Measurements from ENCODE around the gene AMER2. TPM values are rescaled to one million over a fixed set of nuclear protein-coding genes. Genes with fewer than 3 reads are reported as not detected.

Gene AMER2
- total RNA-seq, 2 donors from 2014 or later = 0.02 to 0.07 TPM

DNA sequence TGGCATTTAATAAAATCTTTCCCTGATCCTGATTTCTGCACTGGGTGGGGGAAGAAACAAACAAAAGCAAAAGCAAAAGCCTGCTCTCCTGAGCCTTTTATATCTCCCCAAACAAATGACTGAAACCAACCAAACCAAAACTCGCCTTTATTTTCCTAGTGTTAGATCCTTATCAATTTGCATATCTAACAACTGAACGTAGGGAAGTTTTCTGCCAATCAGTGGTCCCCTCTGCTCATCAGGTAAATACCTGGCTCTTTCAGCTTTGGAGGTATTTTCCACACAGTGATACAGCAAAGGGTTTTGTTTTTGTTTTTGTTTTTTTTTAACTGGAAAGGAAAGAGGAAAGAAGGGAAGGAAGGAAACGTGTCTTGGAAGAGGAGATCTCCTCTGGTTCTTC lies 3.3 kb downstream of the AMER2 start:
- Histone ChIP-seq H3K9me3 (ENCODE audit: control insufficient read depth, low read length) (no peaks in the 10 kb centered on the region), H3K9ac (ENCODE audit: extremely low read depth, low read length, poor library complexity, severe bottlenecking) (no peak overlapping the region), H3K4me3 (ENCODE audit: low read length) (no peak overlapping the region), H3K27me3 (ENCODE audit: control insufficient read depth, insufficient read depth, low read length, poor library complexity, severe bottlenecking) (peaks cover 45% of the 10 kb centered on the region), H3K4me1 (ENCODE audit: control insufficient read depth, insufficient read depth, low read length) (no peaks in the 10 kb centered on the region), H3K27ac (ENCODE audit: low read depth, low read length) (no peak overlapping the region), H3K36me3 (ENCODE audit: control insufficient read depth, insufficient read depth, low read length) (no peaks in the 10 kb centered on the region)
- TF ChIP-seq, protein P1, sequence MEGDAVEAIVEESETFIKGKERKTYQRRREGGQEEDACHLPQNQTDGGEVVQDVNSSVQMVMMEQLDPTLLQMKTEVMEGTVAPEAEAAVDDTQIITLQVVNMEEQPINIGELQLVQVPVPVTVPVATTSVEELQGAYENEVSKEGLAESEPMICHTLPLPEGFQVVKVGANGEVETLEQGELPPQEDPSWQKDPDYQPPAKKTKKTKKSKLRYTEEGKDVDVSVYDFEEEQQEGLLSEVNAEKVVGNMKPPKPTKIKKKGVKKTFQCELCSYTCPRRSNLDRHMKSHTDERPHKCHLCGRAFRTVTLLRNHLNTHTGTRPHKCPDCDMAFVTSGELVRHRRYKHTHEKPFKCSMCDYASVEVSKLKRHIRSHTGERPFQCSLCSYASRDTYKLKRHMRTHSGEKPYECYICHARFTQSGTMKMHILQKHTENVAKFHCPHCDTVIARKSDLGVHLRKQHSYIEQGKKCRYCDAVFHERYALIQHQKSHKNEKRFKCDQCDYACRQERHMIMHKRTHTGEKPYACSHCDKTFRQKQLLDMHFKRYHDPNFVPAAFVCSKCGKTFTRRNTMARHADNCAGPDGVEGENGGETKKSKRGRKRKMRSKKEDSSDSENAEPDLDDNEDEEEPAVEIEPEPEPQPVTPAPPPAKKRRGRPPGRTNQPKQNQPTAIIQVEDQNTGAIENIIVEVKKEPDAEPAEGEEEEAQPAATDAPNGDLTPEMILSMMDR (conservative IDR thresholded peaks at IDR 0.05) = no peak
- 48 to 51% methylated on average over 2 to 3 of the region's 3 CpGs for WGBS, 2 experiments (ENCODE audit: insufficient coverage in 1 of 2, insufficient read length in 1 of 2)
- no peaks in the 10 kb centered on the region for H3K9me3 Mint-ChIP-seq
- H3K27ac Mint-ChIP-seq = no peak overlapping the region
- peaks cover 47% of the 10 kb centered on the region for H3K27me3 Mint-ChIP-seq (ENCODE audit: insufficient read depth)
- no peak overlapping the region for H3K4me3 Mint-ChIP-seq
- peaks cover 28% of the 10 kb centered on the region for H3K4me1 Mint-ChIP-seq
- no peaks in the 10 kb centered on the region for H3K36me3 Mint-ChIP-seq (ENCODE audit: low read depth)
- no peak for DNase-seq

DNA sequence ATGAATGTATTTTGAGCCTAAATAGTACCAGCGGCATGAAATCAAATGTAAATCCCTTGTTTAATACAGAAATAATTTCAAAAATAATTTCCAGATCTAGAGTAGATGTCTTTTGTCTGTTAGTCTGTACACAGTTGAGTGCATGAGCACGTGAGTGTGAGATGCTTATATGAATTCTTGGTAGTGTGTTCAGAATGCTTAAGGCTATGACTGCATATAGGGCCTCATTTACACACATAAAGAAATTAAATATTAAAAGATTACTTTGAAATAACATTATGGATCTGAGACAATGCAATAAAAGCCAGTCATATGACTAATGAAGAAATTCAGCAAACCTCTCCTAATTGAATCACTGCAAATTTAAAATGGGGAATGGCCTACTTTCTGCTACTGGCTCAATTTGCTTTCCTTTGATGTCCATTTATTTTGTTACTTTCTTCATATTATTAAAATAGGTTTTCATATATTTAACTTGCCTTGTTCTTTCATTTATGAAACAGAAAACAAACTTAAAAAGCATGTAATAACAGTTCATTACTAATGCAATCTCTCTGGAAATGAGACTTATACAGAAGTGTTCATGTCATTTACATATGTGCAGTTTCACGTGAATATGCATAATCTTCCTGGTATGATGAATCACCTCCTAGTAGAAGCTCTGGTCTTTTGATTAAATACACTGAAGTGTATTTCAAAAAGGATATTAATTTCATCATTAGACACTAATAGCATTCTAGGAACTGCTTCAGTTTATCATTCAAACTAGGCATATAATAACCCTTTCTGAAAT lies 4.5 kb downstream of the AMER2 start:
- 92% methylated on average over 3 of the region's 3 CpGs; no CpG with 5 or more reads in 1 of the 2 experiments for WGBS, 2 experiments (ENCODE audit: insufficient coverage in 1 of 2, insufficient read length in 1 of 2)
- Mint-ChIP-seq H3K9me3 (no peaks in the 10 kb centered on the region), H3K27ac (no peak overlapping the region), H3K36me3 (ENCODE audit: low read depth) (no peaks in the 10 kb centered on the region), H3K27me3 (ENCODE audit: insufficient read depth) (peaks cover 36% of the 10 kb centered on the region), H3K4me1 (peaks cover 28% of the 10 kb centered on the region), H3K4me3 (no peak overlapping the region)
- peaks cover 33% of the 10 kb centered on the region for H3K27me3 ChIP-seq (ENCODE audit: control insufficient read depth, insufficient read depth, low read length, poor library complexity, severe bottlenecking)
- no peak overlapping the region for H3K9ac ChIP-seq (ENCODE audit: extremely low read depth, low read length, poor library complexity, severe bottlenecking)
- TF ChIP-seq, protein P1 (conservative IDR thresholded peaks at IDR 0.05) = no peak
- H3K4me3 ChIP-seq (ENCODE audit: low read length) = no peak overlapping the region
- no peaks in the 10 kb centered on the region for H3K9me3 ChIP-seq (ENCODE audit: control insufficient read depth, low read length)
- DNase-seq = no peak
- no peak overlapping the region for H3K27ac ChIP-seq (ENCODE audit: low read depth, low read length)
- H3K36me3 ChIP-seq (ENCODE audit: control insufficient read depth, insufficient read depth, low read length) = no peaks in the 10 kb centered on the region
- no peaks in the 10 kb centered on the region for H3K4me1 ChIP-seq (ENCODE audit: control insufficient read depth, insufficient read depth, low read length)

DNA sequence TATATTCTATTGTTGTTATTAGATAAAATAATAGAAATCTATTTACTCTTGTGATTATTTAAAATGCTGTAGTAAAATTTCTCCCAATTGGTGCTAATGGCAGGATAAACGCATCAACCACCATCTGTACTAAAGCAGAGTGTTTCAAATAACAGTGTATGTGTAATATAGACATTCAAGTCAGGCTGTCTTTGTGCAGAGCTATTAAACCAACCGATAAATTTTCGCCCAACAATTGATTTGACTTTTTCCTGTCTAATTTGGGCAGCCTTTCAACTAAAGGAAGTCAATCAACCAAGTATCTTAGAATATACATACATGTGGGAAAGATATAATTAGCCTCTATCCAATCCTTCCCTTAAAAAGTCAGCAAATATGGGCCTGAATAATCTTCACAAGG lies 5.8 kb downstream of the AMER2 start:
- Mint-ChIP-seq H3K4me1 (peaks cover 19% of the 10 kb centered on the region), H3K36me3 (ENCODE audit: low read depth) (no peaks in the 10 kb centered on the region), H3K27ac (no peak overlapping the region), H3K9me3 (no peaks in the 10 kb centered on the region), H3K4me3 (no peak overlapping the region), H3K27me3 (ENCODE audit: insufficient read depth) (peaks cover 23% of the 10 kb centered on the region)
- H3K9me3 ChIP-seq (ENCODE audit: control insufficient read depth, low read length) = no peaks in the 10 kb centered on the region
- H3K4me1 ChIP-seq (ENCODE audit: control insufficient read depth, insufficient read depth, low read length) = no peaks in the 10 kb centered on the region
- no peak overlapping the region for H3K4me3 ChIP-seq (ENCODE audit: low read length)
- no peak overlapping the region for H3K27ac ChIP-seq (ENCODE audit: low read depth, low read length)
- no peak overlapping the region for H3K9ac ChIP-seq (ENCODE audit: extremely low read depth, low read length, poor library complexity, severe bottlenecking)
- no peaks in the 10 kb centered on the region for H3K36me3 ChIP-seq (ENCODE audit: control insufficient read depth, insufficient read depth, low read length)
- 90% methylated on average over 3 of the region's 3 CpGs; no CpG with 5 or more reads in 1 of the 2 experiments for WGBS, 2 experiments (ENCODE audit: insufficient coverage in 1 of 2, insufficient read length in 1 of 2)
- peaks cover 20% of the 10 kb centered on the region for H3K27me3 ChIP-seq (ENCODE audit: control insufficient read depth, insufficient read depth, low read length, poor library complexity, severe bottlenecking)
- no peak for DNase-seq
- TF ChIP-seq, protein P1 (conservative IDR thresholded peaks at IDR 0.05) = no peak

All from endodermal cell (in vitro differentiated cells).